ENCODE measurements around the gene PTPRN2.

The PTPRN2 gene

DNA sequence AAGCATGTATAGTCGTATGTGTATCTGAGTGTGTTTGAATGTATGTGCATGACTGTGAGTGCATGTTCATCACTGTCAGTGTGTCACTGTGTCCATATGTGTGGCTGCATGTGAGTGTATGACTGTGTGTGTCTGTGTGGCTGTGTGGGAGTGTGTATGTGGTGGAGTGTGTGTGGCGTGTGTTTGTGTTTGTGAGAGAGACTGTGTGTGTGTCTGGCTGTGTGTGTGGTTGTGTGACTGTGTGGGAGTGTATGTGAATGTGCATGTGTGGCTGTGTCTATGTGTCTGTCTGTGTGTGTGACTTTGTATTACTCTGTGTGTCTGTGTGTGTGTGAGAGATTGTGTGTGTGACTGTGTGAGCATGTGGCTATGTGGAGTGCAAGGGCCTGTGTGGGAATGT, 748.4 kb downstream of the PTPRN2 start:
- Histone ChIP-seq H3K4me3 (ENCODE audit: low read depth, low read length) (no peak overlapping the region), H3K4me1 (ENCODE audit: control insufficient read depth, insufficient read depth, low read length) (peaks cover 18% of the 10 kb centered on the region), H3K9me3 (ENCODE audit: control insufficient read depth, insufficient read depth, low read depth, low read length) (peaks cover 20% of the 10 kb centered on the region), H3K27ac (ENCODE audit: low read depth, low read length) (no peak overlapping the region), H3K27me3 (ENCODE audit: control insufficient read depth, insufficient read depth, low read length) (no peaks in the 10 kb centered on the region; the same call in 1 of the 2 replicates), H3K9ac (ENCODE audit: low read length) (no peak overlapping the region), H3K36me3 (ENCODE audit: control insufficient read depth, insufficient read depth, low read length) (no peaks in the 10 kb centered on the region)

DNA sequence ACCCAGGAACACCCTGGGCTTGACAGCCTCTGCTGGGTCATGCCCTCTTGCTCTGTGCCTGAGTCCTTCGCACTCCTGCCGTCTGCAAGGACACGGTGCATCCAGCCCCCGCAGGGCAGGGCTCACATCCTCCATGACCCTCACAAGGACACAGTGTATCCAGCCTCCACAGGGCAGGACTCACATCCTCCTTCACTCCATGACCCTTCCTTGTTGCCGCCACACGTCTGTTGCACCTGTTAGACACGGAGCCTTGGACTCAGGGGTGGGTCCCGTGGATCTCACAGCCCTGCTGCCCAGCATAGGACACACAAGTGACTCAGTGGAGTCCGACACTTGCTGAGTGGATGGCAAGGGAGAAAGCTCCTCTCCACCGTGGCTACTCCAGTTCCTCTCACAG, 750.1 kb downstream of the PTPRN2 start:
- Histone ChIP-seq H3K9ac (ENCODE audit: low read length) (no peak overlapping the region), H3K36me3 (ENCODE audit: control insufficient read depth, insufficient read depth, low read length) (no peaks in the 10 kb centered on the region), H3K27ac (ENCODE audit: low read depth, low read length) (no peak overlapping the region), H3K9me3 (ENCODE audit: control insufficient read depth, insufficient read depth, low read depth, low read length) (peaks cover 23% of the 10 kb centered on the region), H3K4me1 (ENCODE audit: control insufficient read depth, insufficient read depth, low read length) (peaks cover 18% of the 10 kb centered on the region), H3K27me3 (ENCODE audit: control insufficient read depth, insufficient read depth, low read length) (no peaks in the 10 kb centered on the region; the same call in 1 of the 2 replicates), H3K4me3 (ENCODE audit: low read depth, low read length) (no peak overlapping the region)

DNA sequence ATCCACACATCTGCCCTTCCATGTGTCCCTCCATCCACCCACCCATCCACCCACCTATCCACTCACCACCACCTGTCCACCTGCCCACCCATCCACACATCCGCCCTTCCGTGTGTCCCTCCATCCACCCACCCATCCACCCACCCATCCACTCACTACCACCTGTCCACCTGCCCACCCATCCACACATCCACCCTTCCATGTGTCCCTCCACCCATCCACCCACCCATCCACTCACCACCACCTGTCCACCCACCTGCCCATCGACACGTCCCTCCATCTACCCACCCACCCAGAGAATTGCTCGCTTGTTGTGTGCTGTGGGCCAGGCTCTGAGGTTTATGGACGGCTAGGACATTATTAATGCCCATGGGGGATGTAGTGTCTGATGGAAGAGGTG, 750.6 kb downstream of the PTPRN2 start:
- Histone ChIP-seq H3K4me3 (ENCODE audit: low read depth, low read length) (no peak overlapping the region), H3K27me3 (ENCODE audit: control insufficient read depth, insufficient read depth, low read length) (no peaks in the 10 kb centered on the region; the same call in 1 of the 2 replicates), H3K9ac (ENCODE audit: low read length) (no peak overlapping the region), H3K27ac (ENCODE audit: low read depth, low read length) (no peak overlapping the region), H3K4me1 (ENCODE audit: control insufficient read depth, insufficient read depth, low read length) (peaks cover 16% of the 10 kb centered on the region), H3K9me3 (ENCODE audit: control insufficient read depth, insufficient read depth, low read depth, low read length) (peaks cover 24% of the 10 kb centered on the region), H3K36me3 (ENCODE audit: control insufficient read depth, insufficient read depth, low read length) (no peaks in the 10 kb centered on the region)

DNA sequence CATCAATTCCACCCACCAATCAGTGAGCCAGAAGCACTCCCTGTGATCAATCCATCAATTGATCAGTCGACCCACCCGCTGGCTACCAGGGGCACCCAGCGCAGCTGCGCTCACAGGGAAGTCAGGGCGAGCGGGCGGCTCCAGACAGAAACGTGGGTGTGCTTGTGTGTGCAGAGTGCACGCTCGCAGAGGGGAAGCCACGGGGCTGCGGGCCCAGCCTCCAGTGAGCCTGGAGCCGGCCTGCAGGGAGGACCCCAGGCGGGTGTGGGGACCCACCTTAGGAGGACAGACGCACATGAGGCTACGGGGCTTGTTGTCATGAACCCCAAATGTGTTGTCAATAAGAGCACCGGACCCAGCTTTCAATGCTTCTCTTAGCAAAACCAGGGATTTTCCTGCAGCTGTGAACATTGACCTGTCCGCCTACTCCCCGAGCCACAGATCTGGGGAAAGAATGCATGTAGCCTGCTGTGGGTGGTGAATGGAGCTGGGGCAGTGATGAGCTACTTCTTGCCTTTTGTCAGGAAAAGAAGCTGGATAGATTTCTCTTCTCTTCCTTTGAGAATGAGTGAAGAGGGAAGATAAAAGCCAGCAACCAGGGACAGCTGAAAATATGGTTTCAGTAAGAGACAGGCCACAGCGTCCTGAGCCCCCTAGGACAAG, 753.0 kb downstream of the PTPRN2 start:
- Histone ChIP-seq H3K4me3 (ENCODE audit: low read depth, low read length) (no peak overlapping the region), H3K9ac (ENCODE audit: low read length) (no peak overlapping the region), H3K9me3 (ENCODE audit: control insufficient read depth, insufficient read depth, low read depth, low read length) (peaks cover 16% of the 10 kb centered on the region; the same call in 1 of the 2 replicates), H3K4me1 (ENCODE audit: control insufficient read depth, insufficient read depth, low read length) (peaks cover 6% of the 10 kb centered on the region), H3K36me3 (ENCODE audit: control insufficient read depth, insufficient read depth, low read length) (no peaks in the 10 kb centered on the region), H3K27me3 (ENCODE audit: control insufficient read depth, insufficient read depth, low read length) (no peaks in the 10 kb centered on the region; the same call in 1 of the 2 replicates), H3K27ac (ENCODE audit: low read depth, low read length) (no peak overlapping the region)

DNA sequence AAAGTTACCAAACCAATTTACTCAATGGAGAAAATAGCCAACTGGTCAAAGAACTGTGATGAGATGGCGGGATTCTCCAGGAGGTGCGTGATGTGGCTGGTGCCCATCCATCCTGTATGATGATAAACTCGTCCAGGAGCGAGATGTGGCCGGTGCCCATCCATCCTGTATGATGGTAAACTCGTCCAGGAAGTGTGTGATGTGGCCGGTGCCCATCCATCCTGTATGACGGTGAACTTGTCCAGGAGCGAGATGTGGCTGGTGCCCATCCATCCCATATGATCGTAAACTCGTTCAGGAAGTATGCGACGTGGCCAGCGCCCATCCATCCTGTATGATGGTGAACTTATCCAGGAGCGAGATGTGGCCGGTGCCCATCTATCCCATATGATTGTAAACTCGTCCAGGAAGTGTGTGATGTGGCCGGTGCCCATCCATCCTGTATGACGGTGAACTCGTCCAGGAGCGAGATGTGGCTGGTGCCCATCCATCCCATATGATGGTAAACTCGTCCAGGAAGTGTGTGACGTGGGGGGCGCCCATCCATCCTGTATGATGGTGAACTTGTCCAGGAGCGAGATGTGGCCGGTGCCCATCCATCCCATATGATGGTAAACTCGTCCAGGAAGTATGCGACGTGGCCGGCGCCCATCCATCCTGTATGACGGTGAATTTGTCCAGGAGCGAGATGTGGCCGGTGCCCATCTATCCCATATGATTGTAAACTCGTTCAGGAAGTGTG, 754.6 kb downstream of the PTPRN2 start:
- no peak overlapping the region for H3K4me3 ChIP-seq (ENCODE audit: low read depth, low read length)
- peaks cover 12% of the 10 kb centered on the region; the same call in 1 of the 2 replicates for H3K9me3 ChIP-seq (ENCODE audit: control insufficient read depth, insufficient read depth, low read depth, low read length)
- H3K36me3 ChIP-seq (ENCODE audit: control insufficient read depth, insufficient read depth, low read length): no peaks in the 10 kb centered on the region

DNA sequence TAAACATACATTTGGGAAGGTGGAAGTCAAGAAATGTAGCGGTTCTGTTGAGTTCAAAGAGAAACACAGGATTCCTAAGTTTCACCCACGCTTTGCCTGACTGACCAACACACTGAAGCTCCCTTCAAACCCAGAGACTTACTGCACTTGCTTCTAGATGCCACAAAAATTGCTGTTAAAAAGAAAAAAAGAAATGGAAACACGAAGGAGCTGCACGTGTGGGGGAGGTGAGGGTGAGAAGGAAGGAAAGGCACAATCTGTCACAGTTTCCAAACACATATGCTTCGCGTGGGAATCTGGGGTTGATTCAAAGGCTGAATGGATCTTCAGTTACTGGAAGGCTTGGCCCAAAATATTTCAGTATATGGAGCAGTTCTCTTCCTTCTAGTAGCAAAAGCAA, 755.2 kb downstream of the PTPRN2 start:
- H3K9me3 ChIP-seq (ENCODE audit: control insufficient read depth, insufficient read depth, low read depth, low read length): peaks cover 9% of the 10 kb centered on the region; the same call in 1 of the 2 replicates
- no peaks in the 10 kb centered on the region for H3K36me3 ChIP-seq (ENCODE audit: control insufficient read depth, insufficient read depth, low read length)
- H3K9ac ChIP-seq (ENCODE audit: low read length): no peak overlapping the region
- no peak overlapping the region for H3K4me3 ChIP-seq (ENCODE audit: low read depth, low read length)
- H3K27ac ChIP-seq (ENCODE audit: low read depth, low read length): no peak overlapping the region
- peaks cover 6% of the 10 kb centered on the region for H3K4me1 ChIP-seq (ENCODE audit: control insufficient read depth, insufficient read depth, low read length)
- H3K27me3 ChIP-seq (ENCODE audit: control insufficient read depth, insufficient read depth, low read length): no peaks in the 10 kb centered on the region; the same call in 1 of the 2 replicates

More for the DNA sequence above, 754.6 kb downstream of the PTPRN2 start:
- Histone ChIP-seq H3K9ac (ENCODE audit: low read length) (no peak overlapping the region), H3K27me3 (ENCODE audit: control insufficient read depth, insufficient read depth, low read length) (no peaks in the 10 kb centered on the region; the same call in 1 of the 2 replicates), H3K4me1 (ENCODE audit: control insufficient read depth, insufficient read depth, low read length) (peaks cover 6% of the 10 kb centered on the region), H3K27ac (ENCODE audit: low read depth, low read length) (no peak overlapping the region)

DNA sequence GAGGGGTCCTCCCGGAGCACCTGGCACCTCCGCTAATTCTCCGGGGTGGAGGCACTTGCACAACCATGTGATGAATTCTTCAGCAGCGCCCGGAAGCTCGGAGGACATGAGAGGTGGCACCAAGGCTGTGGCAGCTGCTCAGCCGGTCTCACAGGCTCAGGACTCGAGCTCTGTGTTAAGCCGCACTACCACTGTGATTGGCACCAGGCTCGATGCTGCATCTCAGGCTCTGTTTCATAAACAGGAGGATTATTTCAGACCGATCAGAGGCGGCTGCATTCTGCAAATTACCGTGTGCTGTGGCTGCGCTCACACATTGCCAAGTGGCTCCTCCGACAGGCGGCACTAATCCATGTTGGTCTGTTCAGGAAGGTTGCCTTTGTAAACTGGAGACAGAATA, 755.6 kb downstream of the PTPRN2 start:
- Histone ChIP-seq H3K27me3 (ENCODE audit: control insufficient read depth, insufficient read depth, low read length) (no peaks in the 10 kb centered on the region; the same call in 1 of the 2 replicates), H3K9ac (ENCODE audit: low read length) (no peak overlapping the region), H3K4me1 (ENCODE audit: control insufficient read depth, insufficient read depth, low read length) (peaks cover 6% of the 10 kb centered on the region), H3K27ac (ENCODE audit: low read depth, low read length) (no peak overlapping the region), H3K36me3 (ENCODE audit: control insufficient read depth, insufficient read depth, low read length) (no peaks in the 10 kb centered on the region), H3K9me3 (ENCODE audit: control insufficient read depth, insufficient read depth, low read depth, low read length) (peaks cover 7% of the 10 kb centered on the region; the same call in 1 of the 2 replicates), H3K4me3 (ENCODE audit: low read depth, low read length) (no peak overlapping the region)

DNA sequence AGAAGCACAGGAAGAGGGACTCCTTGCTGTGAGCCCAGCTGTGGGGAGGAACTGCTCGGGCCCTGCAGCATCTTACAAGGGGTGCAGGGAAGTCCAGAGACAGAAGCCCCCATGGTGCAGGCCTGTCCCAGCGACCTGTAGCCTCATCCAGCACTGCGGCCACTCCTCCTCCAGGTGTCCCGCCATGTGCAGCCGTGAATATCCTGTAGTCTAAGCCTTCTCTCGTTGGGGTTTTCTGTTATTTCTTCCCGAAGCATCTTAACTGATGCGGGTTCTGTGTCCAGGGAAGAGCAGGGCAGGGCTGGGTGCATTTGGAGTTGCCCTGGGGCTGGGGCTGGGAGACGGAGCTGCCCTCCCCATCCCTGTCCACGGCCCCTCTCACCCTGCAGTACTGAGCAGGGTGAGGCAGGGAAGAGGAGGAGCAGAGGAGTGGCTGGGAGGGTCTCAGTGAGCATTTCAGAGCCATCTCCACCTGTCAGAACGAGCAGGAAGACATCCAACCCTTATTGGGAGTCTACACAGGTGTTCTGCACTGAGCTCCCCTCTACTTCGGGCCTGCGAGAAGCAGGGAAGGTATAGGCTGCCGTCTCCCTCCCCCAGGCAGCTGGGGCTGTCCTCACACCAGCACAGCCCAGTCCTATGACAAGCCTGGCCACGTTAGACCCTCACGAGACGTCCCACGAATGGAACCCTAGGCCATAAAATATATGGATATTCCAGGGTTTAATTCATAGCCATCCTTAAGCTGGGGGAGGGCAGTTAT, 756.3 kb downstream of the PTPRN2 start:
- no peaks in the 10 kb centered on the region; the same call in 1 of the 2 replicates for H3K27me3 ChIP-seq (ENCODE audit: control insufficient read depth, insufficient read depth, low read length)
- no peaks in the 10 kb centered on the region for H3K36me3 ChIP-seq (ENCODE audit: control insufficient read depth, insufficient read depth, low read length)
- H3K27ac ChIP-seq (ENCODE audit: low read depth, low read length): no peak overlapping the region
- H3K4me1 ChIP-seq (ENCODE audit: control insufficient read depth, insufficient read depth, low read length): peaks cover 6% of the 10 kb centered on the region
- H3K9me3 ChIP-seq (ENCODE audit: control insufficient read depth, insufficient read depth, low read depth, low read length): peaks cover 7% of the 10 kb centered on the region; the same call in 1 of the 2 replicates
- H3K9ac ChIP-seq (ENCODE audit: low read length): no peak overlapping the region
- H3K4me3 ChIP-seq (ENCODE audit: low read depth, low read length): no peak overlapping the region

DNA sequence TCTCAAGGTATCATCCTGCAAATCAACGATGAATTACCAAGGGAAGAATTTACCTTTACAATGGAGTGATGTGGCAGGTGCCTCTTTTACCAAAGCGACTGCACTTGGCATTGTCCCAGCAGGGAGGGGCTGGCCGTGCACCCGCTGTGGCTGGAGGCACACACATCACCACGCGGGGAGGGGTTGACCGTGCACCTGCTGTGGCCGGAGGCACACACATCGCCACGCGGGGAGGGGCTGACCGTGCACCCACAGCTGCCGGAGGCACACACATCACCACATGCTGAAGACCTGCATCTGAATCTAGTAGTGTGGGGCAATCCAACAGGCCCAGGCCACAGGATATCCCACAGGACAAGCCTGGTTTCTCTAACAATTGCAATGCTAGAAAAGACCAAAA, 757.3 kb downstream of the PTPRN2 start:
- Histone ChIP-seq H3K4me3 (ENCODE audit: low read depth, low read length) (no peak overlapping the region), H3K9me3 (ENCODE audit: control insufficient read depth, insufficient read depth, low read depth, low read length) (peaks cover 7% of the 10 kb centered on the region; the same call in 1 of the 2 replicates), H3K4me1 (ENCODE audit: control insufficient read depth, insufficient read depth, low read length) (peaks cover 5% of the 10 kb centered on the region), H3K27ac (ENCODE audit: low read depth, low read length) (no peak overlapping the region), H3K9ac (ENCODE audit: low read length) (no peak overlapping the region), H3K27me3 (ENCODE audit: control insufficient read depth, insufficient read depth, low read length) (no peaks in the 10 kb centered on the region; the same call in 1 of the 2 replicates), H3K36me3 (ENCODE audit: control insufficient read depth, insufficient read depth, low read length) (no peaks in the 10 kb centered on the region)

DNA sequence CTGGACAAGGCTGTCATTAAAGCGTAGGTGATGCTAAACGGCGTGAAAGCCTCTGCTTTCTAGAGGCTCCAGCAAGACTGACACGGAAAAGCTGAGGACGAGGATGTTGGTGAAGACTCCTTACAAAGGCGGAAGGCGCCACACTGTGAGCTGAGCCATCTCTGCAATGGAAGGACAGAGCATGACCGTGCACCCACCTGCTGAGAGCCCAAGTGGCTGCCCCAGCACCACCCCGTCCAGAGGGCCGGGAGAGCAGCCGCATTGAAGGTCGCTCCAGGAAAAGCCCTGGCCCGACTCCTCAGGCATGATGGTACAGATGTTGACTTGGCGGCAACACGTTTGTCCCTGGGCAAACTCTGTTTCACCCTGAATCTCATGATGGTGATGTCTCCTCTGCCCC, 758.1 kb downstream of the PTPRN2 start:
- H3K27me3 ChIP-seq (ENCODE audit: control insufficient read depth, insufficient read depth, low read length): no peaks in the 10 kb centered on the region
- no peaks in the 10 kb centered on the region for H3K36me3 ChIP-seq (ENCODE audit: control insufficient read depth, insufficient read depth, low read length)
- no peaks in the 10 kb centered on the region for H3K4me1 ChIP-seq (ENCODE audit: control insufficient read depth, insufficient read depth, low read length)
- H3K9ac ChIP-seq (ENCODE audit: low read length): no peak overlapping the region
- no peak overlapping the region for H3K4me3 ChIP-seq (ENCODE audit: low read depth, low read length)
- H3K27ac ChIP-seq (ENCODE audit: low read depth, low read length): no peak overlapping the region
- H3K9me3 ChIP-seq (ENCODE audit: control insufficient read depth, insufficient read depth, low read depth, low read length): peaks cover 8% of the 10 kb centered on the region; the same call in 1 of the 2 replicates
